Keratinocyte (primary cell): ENCODE results near the gene USP9X. TPM values are rescaled to one million over a fixed set of nuclear protein-coding genes. Genes with fewer than 3 reads are reported as not detected.

ENCODE experiments used
- DNase-seq: peaks from one replicate; pipeline ENCODE4 v3.0.0-alpha.2; 2011; ENCODE audit warnings: low read depth, missing footprints, low spot score
- FAIRE-seq: peaks from 2 replicates; lab custom pipeline; 2011; peaks lifted over from hg19 to GRCh38; lab: Jason Lieb, UNC
- H2AFZ ChIP-seq: 2 replicates; pipeline ENCODE4 v1.6.0; 2012; ENCODE audit warnings: low read length, control low read depth, inconsistent platforms; ENCODE audit not compliant: control insufficient read depth
- H3K27ac ChIP-seq: 2 replicates; pipeline ENCODE4 v1.5.1; 2011; ENCODE audit warnings: low read length; ENCODE audit not compliant: control insufficient read depth, insufficient read depth
- H3K27me3 ChIP-seq: 3 replicates; pipeline ENCODE4 v1.6.0; 2011; ENCODE audit warnings: low read length; ENCODE audit not compliant: control insufficient read depth, insufficient read depth; ENCODE audit errors: extremely low read depth
- H3K36me3 ChIP-seq, 2 experiments: 2 replicates in 1 of 2; 3 replicates in 1 of 2; pipeline ENCODE4 v1.5.1; 2011; ENCODE audit warnings: low read length in 2 of 2, mild to moderate bottlenecking in 1 of 2; ENCODE audit not compliant: control insufficient read depth in 2 of 2, insufficient read depth in 2 of 2; ENCODE audit errors: extremely low read depth in 1 of 2
- H3K4me1 ChIP-seq: 3 replicates; pipeline ENCODE4 v1.5.1; 2011; ENCODE audit warnings: low read length; ENCODE audit not compliant: control insufficient read depth, insufficient read depth; ENCODE audit errors: extremely low read depth
- H3K4me2 ChIP-seq: 3 replicates; pipeline ENCODE4 v1.6.0; 2011; ENCODE audit warnings: low read depth, low read length; ENCODE audit not compliant: control insufficient read depth, insufficient read depth; ENCODE audit errors: extremely low read depth
- H3K4me3 ChIP-seq, 3 experiments: fragments of 200-600 bp in 1 of 3; sonication (generic) in 1 of 3; 2 replicates in 2 of 3; 3 replicates in 1 of 3; pipeline ENCODE4 v1.5.1; 2011 to 2016; ENCODE audit warnings: low read length in 3 of 3, mild to moderate bottlenecking in 3 of 3, control low read depth in 2 of 3, inconsistent platforms in 1 of 3, low read depth in 1 of 3, mixed read lengths in 1 of 3, mixed run types in 1 of 3, moderate library complexity in 1 of 3; ENCODE audit not compliant: control insufficient read depth in 2 of 3, insufficient read depth in 2 of 3; ENCODE audit errors: extremely low read depth in 1 of 3
- H3K79me2 ChIP-seq: 2 replicates; pipeline ENCODE4 v1.6.0; 2012; ENCODE audit warnings: low read length; ENCODE audit not compliant: control insufficient read depth, insufficient read depth
- H3K9ac ChIP-seq: 3 replicates; pipeline ENCODE4 v1.6.0; 2011; ENCODE audit warnings: low read length; ENCODE audit not compliant: control insufficient read depth, insufficient read depth; ENCODE audit errors: extremely low read depth
- H3K9me1 ChIP-seq: 3 replicates; pipeline ENCODE4 v1.6.0; 2011; ENCODE audit warnings: low read length; ENCODE audit not compliant: control insufficient read depth, insufficient read depth; ENCODE audit errors: extremely low read depth
- H3K9me3 ChIP-seq: 2 replicates; pipeline ENCODE4 v1.5.1; 2012; ENCODE audit warnings: low read depth, low read length; ENCODE audit not compliant: control insufficient read depth
- H4K20me1 ChIP-seq: 3 replicates; pipeline ENCODE4 v1.6.0; 2011; ENCODE audit warnings: low read length; ENCODE audit not compliant: control insufficient read depth, insufficient read depth; ENCODE audit errors: extremely low read depth
- EZH2 ChIP-seq: IDR thresholded peaks from one replicate; pipeline ENCODE4 v1.6.1; 2012; ENCODE audit warnings: inconsistent platforms, mild to moderate bottlenecking, low read length, moderate library complexity
- dilution Hi-C: fragments of 300-500 bp; cut with MboI; formaldehyde crosslinking; loops from one replicate; pipeline ENCODE4 v1.7.0; 2020; ENCODE audit warnings: low sequenced_read_pairs; ENCODE audit not compliant: extremely low pct_ligation_motif_present
- polyA plus RNA-seq, 5 experiments: library from polyadenylated mRNA; depleted of rRNA in 3 of 5; stranded (reverse) in 3 of 5; stranded (forward) in 1 of 5; unstranded in 1 of 5; fragments of >200 nt; gene quantifications; 1 replicate in 1 of 5; 2 replicates in 3 of 5; 3 replicates in 1 of 5; pipeline versions ENCODE4 v1.2.1 to v1.2.3, GENCODE V29; 2011 to 2012; ENCODE audit warnings: missing spikeins in 2 of 5, low read depth in 1 of 5, low replicate concordance in 1 of 5
- TF ChIP-seq, protein P1 (sequence below), 3 experiments: IDR thresholded peaks in 1 of 3; conservative IDR thresholded peaks in 1 of 3; optimal IDR thresholded peaks in 1 of 3; 2 replicates in 2 of 3; 3 replicates in 1 of 3; pipeline versions ENCODE3 to v1.5.1; 2011; ENCODE audit warnings: low read length in 3 of 3, mild to moderate bottlenecking in 3 of 3, moderate library complexity in 2 of 3, control low read depth in 1 of 3, inconsistent platforms in 1 of 3; ENCODE audit not compliant: insufficient read depth in 2 of 3; ENCODE audit errors: extremely low read depth in 1 of 3

Gene USP9X
- polyA plus RNA-seq, 1 donor (not counting 4 experiments of a cell fraction or from before 2014, with no cell fraction given), result 44.8 TPM

GRCh38 chrX:41234962-41235361 lies 149.7 kb downstream of the USP9X start:
- peaks cover 23% of the 10 kb centered on the region for H3K4me1 ChIP-seq
- H3K9ac ChIP-seq, result no peak overlapping the region
- H2AFZ ChIP-seq, result no peak overlapping the region
- H3K27ac ChIP-seq, result no peak overlapping the region
- FAIRE-seq (no peak), DNase-seq (no peak)
- H3K9me3 ChIP-seq, result no peaks in the 10 kb centered on the region
- no peaks in the 10 kb centered on the region for H3K27me3 ChIP-seq
- no peaks in the 10 kb centered on the region for H4K20me1 ChIP-seq
- H3K9me1 ChIP-seq, result no peaks in the 10 kb centered on the region
- peaks cover 0 to 6% of the 10 kb centered on the region in 2 experiments for H3K36me3 ChIP-seq
- no peaks in the 10 kb centered on the region for H3K79me2 ChIP-seq
- TF ChIP-seq EZH2, result no peak
- TF ChIP-seq, protein P1, sequence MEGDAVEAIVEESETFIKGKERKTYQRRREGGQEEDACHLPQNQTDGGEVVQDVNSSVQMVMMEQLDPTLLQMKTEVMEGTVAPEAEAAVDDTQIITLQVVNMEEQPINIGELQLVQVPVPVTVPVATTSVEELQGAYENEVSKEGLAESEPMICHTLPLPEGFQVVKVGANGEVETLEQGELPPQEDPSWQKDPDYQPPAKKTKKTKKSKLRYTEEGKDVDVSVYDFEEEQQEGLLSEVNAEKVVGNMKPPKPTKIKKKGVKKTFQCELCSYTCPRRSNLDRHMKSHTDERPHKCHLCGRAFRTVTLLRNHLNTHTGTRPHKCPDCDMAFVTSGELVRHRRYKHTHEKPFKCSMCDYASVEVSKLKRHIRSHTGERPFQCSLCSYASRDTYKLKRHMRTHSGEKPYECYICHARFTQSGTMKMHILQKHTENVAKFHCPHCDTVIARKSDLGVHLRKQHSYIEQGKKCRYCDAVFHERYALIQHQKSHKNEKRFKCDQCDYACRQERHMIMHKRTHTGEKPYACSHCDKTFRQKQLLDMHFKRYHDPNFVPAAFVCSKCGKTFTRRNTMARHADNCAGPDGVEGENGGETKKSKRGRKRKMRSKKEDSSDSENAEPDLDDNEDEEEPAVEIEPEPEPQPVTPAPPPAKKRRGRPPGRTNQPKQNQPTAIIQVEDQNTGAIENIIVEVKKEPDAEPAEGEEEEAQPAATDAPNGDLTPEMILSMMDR (optimal IDR thresholded peaks at IDR 0.05 in 1 of 3, IDR thresholded peaks at IDR 0.05 in 1 of 3, conservative IDR thresholded peaks at IDR 0.05 in 1 of 3; ENCODE audit: extremely low read depth in 1 of 3, insufficient read depth in 2 of 3, low read length in 3 of 3), result no peak
- no peak overlapping the region for H3K4me2 ChIP-seq
- dilution Hi-C loops, result no loop called here
- H3K4me3 ChIP-seq, result no peak overlapping the region

DNA sequence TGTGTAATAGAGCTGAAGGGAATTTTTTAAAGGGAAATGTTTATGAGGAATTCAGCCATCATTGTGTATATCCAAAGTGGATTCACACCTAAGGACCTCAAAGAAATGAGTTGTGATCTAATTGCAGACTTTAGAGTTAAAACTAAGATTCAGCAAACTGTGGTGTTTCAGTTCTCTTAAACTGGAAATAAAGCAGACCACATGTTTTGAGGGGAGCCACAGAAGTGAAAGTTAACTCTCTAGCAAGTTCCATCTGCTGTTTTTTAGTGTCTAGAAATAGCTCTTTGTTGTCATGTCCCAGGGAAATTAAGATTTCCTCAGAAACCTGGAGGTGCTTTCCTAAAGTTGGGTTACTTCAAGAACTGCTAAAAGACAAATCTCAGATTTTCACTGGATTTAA lies 151.4 kb downstream of the USP9X start:
- no peaks in the 10 kb centered on the region for H3K79me2 ChIP-seq
- peaks cover 23% of the 10 kb centered on the region for H3K4me1 ChIP-seq
- peaks cover 0 to 5% of the 10 kb centered on the region in 2 experiments for H3K36me3 ChIP-seq
- no peak overlapping the region for H3K9ac ChIP-seq
- TF ChIP-seq, protein P1 (optimal IDR thresholded peaks at IDR 0.05 in 1 of 3, IDR thresholded peaks at IDR 0.05 in 1 of 3, conservative IDR thresholded peaks at IDR 0.05 in 1 of 3; ENCODE audit: extremely low read depth in 1 of 3, insufficient read depth in 2 of 3, low read length in 3 of 3), result no peak
- TF ChIP-seq EZH2, result no peak
- H3K4me3 ChIP-seq, result no peak overlapping the region
- DNase-seq, result no peak
- FAIRE-seq, result no peak
- dilution Hi-C loops, result no loop called here
- H3K9me1 ChIP-seq, result no peaks in the 10 kb centered on the region
- no peak overlapping the region for H3K4me2 ChIP-seq
- no peaks in the 10 kb centered on the region for H4K20me1 ChIP-seq
- H3K9me3 ChIP-seq, result no peaks in the 10 kb centered on the region
- H3K27ac ChIP-seq, result no peak overlapping the region
- H3K27me3 ChIP-seq, result no peaks in the 10 kb centered on the region
- no peak overlapping the region for H2AFZ ChIP-seq
